Testis (tissue), 2 donors: ENCODE measurements around the gene FBXL20.

Source experiments
- CTCF ChIP-seq, 3 experiments: fragments of 450-650 bp in 2 of 3; fragments of 200-600 bp in 1 of 3; sonication (generic) in 1 of 3; IDR thresholded peaks; one replicate each; pipeline ENCODE4 v1.5.1; 2016 to 2019; ENCODE audit warnings: antibody characterized with exemption in 3 of 3, mild to moderate bottlenecking in 2 of 3, moderate library complexity in 1 of 3
- POLR2A ChIP-seq: fragments of 450-650 bp; IDR thresholded peaks from one replicate; pipeline ENCODE4 v1.6.1; 2017; ENCODE audit warnings: antibody characterized with exemption, mild to moderate bottlenecking, moderate library complexity

DNA sequence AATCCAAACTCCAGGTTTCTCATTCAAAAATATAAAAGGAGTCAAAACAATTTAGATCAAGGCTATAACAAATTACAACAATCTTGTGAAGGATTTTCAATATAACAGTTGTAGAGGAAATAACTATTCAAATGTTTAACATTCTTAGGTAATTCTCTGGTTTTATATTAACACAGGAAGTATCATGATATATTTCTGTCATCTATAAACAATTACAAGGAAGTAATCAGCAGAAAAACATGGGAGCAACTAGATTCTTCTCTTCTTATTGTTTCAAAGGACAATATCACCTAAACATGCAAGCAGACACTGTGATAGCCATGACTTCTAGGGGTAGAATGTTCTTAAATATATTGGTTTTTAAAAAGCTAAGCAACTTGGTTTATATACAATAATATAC lies 49.9 kb downstream of the FBXL20 start:
- no peak for TF ChIP-seq CTCF (IDR thresholded peaks at IDR 0.05)
- TF ChIP-seq POLR2A = no peak
